GM06990 (cell line): Measurements from ENCODE around the gene UNG.
A peak's percentile ranks its signal among the peaks of the same experiment; 100 is the strongest.
"Not testable (repeated sequence)": the region's sequence is repeated elsewhere in the genome, so short reads cannot be mapped to it uniquely, and the experiment has no call there.

Experiments
- DNase-seq: peaks from one replicate; pipeline ENCODE4 v3.0.0-alpha.2; 2011; ENCODE audit not compliant: insufficient read length; ENCODE audit errors: extremely low read depth
- H3K27me3 ChIP-seq: replicated peaks from 2 replicates; pipeline ENCODE4 v1.6.0; 2011; ENCODE audit warnings: low read length; ENCODE audit not compliant: control insufficient read depth, insufficient read depth
- H3K36me3 ChIP-seq: 2 replicates; pipeline ENCODE4 v1.5.1; 2011; ENCODE audit warnings: low read length; ENCODE audit not compliant: control insufficient read depth, insufficient read depth
- H3K4me3 ChIP-seq: replicated peaks from 2 replicates; pipeline ENCODE4 v1.5.1; 2011; ENCODE audit warnings: low read depth, mild to moderate bottlenecking, control low read depth, low read length
- TF ChIP-seq, protein P1 (sequence below): IDR thresholded peaks from 2 replicates; pipeline ENCODE4 v1.5.1; 2011; ENCODE audit warnings: low read length, control low read depth, mild to moderate bottlenecking, inconsistent platforms; ENCODE audit not compliant: insufficient read depth, poor library complexity, severe bottlenecking

The UNG gene

GRCh38 chr12:109097435-109098182 lies at the start of gene UNG:
UNG (plus strand) TSS chr12:109097597; CDS start chr12:109097680, 83 bp downstream.
- H3K27me3 ChIP-seq = no peaks in the 10 kb centered on the region
- H3K36me3 ChIP-seq = peaks cover 5% of the 10 kb centered on the region
- TF ChIP-seq, protein P1, sequence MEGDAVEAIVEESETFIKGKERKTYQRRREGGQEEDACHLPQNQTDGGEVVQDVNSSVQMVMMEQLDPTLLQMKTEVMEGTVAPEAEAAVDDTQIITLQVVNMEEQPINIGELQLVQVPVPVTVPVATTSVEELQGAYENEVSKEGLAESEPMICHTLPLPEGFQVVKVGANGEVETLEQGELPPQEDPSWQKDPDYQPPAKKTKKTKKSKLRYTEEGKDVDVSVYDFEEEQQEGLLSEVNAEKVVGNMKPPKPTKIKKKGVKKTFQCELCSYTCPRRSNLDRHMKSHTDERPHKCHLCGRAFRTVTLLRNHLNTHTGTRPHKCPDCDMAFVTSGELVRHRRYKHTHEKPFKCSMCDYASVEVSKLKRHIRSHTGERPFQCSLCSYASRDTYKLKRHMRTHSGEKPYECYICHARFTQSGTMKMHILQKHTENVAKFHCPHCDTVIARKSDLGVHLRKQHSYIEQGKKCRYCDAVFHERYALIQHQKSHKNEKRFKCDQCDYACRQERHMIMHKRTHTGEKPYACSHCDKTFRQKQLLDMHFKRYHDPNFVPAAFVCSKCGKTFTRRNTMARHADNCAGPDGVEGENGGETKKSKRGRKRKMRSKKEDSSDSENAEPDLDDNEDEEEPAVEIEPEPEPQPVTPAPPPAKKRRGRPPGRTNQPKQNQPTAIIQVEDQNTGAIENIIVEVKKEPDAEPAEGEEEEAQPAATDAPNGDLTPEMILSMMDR = no peak
- peak; percentile 95 for DNase-seq
- H3K4me3 ChIP-seq = peak within 1 kb of the TSS; percentile 71

DNA sequence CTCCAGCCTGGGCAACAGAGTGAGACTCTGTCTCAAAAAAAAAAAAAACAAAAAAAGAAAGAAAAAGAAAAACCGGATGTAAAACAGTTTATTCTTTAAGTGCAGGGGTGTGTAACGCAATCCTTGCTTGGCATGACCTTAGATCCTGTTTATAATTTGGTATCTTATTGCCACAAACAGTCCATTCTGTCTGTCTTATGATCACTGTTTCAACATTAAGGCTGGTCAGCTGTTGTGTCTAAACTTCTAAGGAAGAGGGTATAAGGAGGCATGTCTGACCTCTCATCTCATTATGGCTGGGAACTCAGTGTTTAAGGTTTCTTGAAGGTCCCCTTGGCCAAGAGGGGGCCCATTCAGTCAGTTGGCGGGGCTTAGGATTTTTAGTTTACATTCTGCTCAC lies 48.7 kb upstream of the UNG start:
- not testable (repeated sequence) for H3K27me3 ChIP-seq, DNase-seq, H3K36me3 ChIP-seq, H3K4me3 ChIP-seq

- H3K27me3 ChIP-seq = not testable (repeated sequence)
Observed at GRCh38 chr12:109049794-109050193, 47.6 kb upstream of the UNG start.

DNA sequence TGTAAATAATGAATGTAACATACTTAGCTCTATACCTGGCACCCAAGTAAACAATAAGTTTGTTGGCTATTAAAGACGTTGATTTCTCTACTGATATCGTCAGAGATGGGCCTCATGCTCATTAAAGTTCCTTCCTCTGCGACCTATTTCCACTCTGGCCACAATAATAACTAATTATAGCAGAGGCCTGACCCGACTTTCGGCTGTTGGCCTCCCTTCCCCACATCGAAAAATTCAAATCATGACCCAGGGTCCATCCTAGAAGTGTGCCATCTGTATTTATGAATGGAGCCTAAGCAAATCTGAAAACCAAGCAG lies 45.3 kb upstream of the UNG start:
- no peak for DNase-seq
- Histone ChIP-seq H3K27me3 (no peaks in the 10 kb centered on the region), H3K4me3 (peak overlapping the region; percentile 87)

More at GRCh38 chr12:109049794-109050193, 47.6 kb upstream of the UNG start:
- H3K4me3 ChIP-seq, DNase-seq, H3K36me3 ChIP-seq: not testable (repeated sequence)

GRCh38 chr12:109052414-109053323 lies 44.7 kb upstream of the UNG start, which contains the start of gene USP30:
USP30 (plus strand) TSS chr12:109052576; CDS start chr12:109052679, 103 bp downstream.
- no peaks in the 10 kb centered on the region for H3K36me3 ChIP-seq
- DNase-seq = peak; percentile 85
- peak within 1 kb of the TSS; percentile 87 for H3K4me3 ChIP-seq
- H3K27me3 ChIP-seq = no peaks in the 10 kb centered on the region
- TF ChIP-seq, protein P1 = no peak

More for the DNA sequence above, 45.3 kb upstream of the UNG start:
- TF ChIP-seq, protein P1 = no peak
- no peaks in the 10 kb centered on the region for H3K36me3 ChIP-seq

- Histone ChIP-seq H3K4me3 (peak overlapping the region; percentile 87), H3K36me3 (no peaks in the 10 kb centered on the region), H3K27me3 (no peaks in the 10 kb centered on the region)
- DNase-seq = peak; percentile 26
- TF ChIP-seq, protein P1 = no peak
Observed at GRCh38 chr12:109053382-109054123, 43.8 kb upstream of the UNG start.

DNA sequence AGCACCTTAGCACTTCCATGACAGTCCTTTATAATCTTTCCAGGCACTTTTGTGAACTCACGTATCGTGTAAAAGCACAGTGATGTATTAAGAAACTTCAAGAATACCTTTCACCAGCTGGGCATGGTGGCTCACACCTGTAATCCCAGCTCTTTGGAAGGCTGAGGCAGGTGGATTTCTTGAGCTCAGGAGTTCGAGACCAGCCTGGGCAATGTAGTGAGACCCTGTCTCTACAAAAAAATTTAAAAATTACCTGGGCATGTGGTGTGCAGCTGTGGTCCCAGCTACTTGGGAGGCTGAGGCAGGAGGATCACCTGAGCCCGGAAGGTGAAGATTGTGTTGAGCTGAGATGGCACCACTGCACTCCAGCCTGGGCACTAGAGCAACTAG lies 43.3 kb upstream of the UNG start:
- H3K27me3 ChIP-seq, H3K36me3 ChIP-seq: not testable (repeated sequence)
- peak overlapping the region; percentile 87 for H3K4me3 ChIP-seq

More for the DNA sequence above, 43.3 kb upstream of the UNG start:
- DNase-seq = not testable (repeated sequence)
